GM23338 (cell line): ENCODE data around the gene PIGN. TPM values are rescaled to one million over a fixed set of nuclear protein-coding genes. Genes with fewer than 3 reads are reported as not detected.

ENCODE experiments used
- ATAC-seq: fragments of 200-7000 bp; cut with Tn5 transposase; 3 replicates; pipeline ENCODE4 v1.9.1; 2020
- DNase-seq: peaks from one replicate; pipeline ENCODE4 v3.0.0-alpha.2; 2015; ENCODE audit warnings: low spot score
- H2AFZ ChIP-seq: fragments of 200-600 bp; sonication (generic); 2 replicates; pipeline ENCODE4 v1.8.0; 2016; ENCODE audit warnings: antibody characterized with exemption, mild to moderate bottlenecking, moderate library complexity
- H3F3A ChIP-seq: fragments of 200-600 bp; sonication (generic); replicated peaks from 2 replicates; pipeline ENCODE4 v1.8.0; 2017; ENCODE audit warnings: antibody characterized with exemption, mixed run types, low read depth
- H3K27ac ChIP-seq: fragments of 200-600 bp; sonication (generic); 2 replicates; pipeline ENCODE4 v1.6.1; 2016; ENCODE audit warnings: low read depth
- H3K27me3 ChIP-seq: fragments of 200-600 bp; sonication (generic); 2 replicates; pipeline ENCODE4 v1.8.0; 2016; ENCODE audit warnings: mild to moderate bottlenecking, mixed run types, moderate library complexity; ENCODE audit not compliant: insufficient read depth
- H3K36me3 ChIP-seq: fragments of 200-600 bp; sonication (generic); 2 replicates; pipeline ENCODE4 v1.8.0; 2016; ENCODE audit warnings: mild to moderate bottlenecking; ENCODE audit not compliant: insufficient read depth
- H3K4me1 ChIP-seq: fragments of 200-600 bp; sonication (generic); 2 replicates; pipeline ENCODE4 v1.8.0; 2016; ENCODE audit warnings: mild to moderate bottlenecking, moderate library complexity; ENCODE audit not compliant: insufficient read depth
- H3K4me2 ChIP-seq: fragments of 200-600 bp; sonication (generic); 2 replicates; pipeline ENCODE4 v1.7.1; 2017; ENCODE audit warnings: mixed run types
- H3K4me3 ChIP-seq: fragments of 200-600 bp; sonication (generic); 2 replicates; pipeline ENCODE4 v1.6.1; 2016; ENCODE audit warnings: mixed run types
- H3K79me2 ChIP-seq: fragments of 200-600 bp; sonication (generic); replicated peaks from 2 replicates; pipeline ENCODE4 v1.8.0; 2017; ENCODE audit warnings: mild to moderate bottlenecking; ENCODE audit not compliant: insufficient read depth
- H3K9me2 ChIP-seq: fragments of 200-600 bp; sonication (generic); 2 replicates; pipeline ENCODE4 v1.8.0; 2017; ENCODE audit not compliant: insufficient read depth
- H4K20me1 ChIP-seq: fragments of 200-600 bp; sonication (generic); replicated peaks from 2 replicates; pipeline ENCODE4 v1.8.0; 2017; ENCODE audit warnings: mild to moderate bottlenecking; ENCODE audit not compliant: insufficient read depth
- H3K27ac Mint-ChIP-seq: 2 replicates; pipeline ENCODE4 v1.8.0; 2020; ENCODE audit warnings: inconsistent platforms, mild to moderate bottlenecking, moderate library complexity, mixed read lengths
- H3K27me3 Mint-ChIP-seq: 3 replicates; pipeline ENCODE4 v1.8.0; 2022; ENCODE audit warnings: low read depth, mild to moderate bottlenecking, moderate library complexity, mixed read lengths, inconsistent platforms; ENCODE audit not compliant: insufficient read depth, poor library complexity
- H3K36me3 Mint-ChIP-seq: 3 replicates; pipeline ENCODE4 v1.8.0; 2021; ENCODE audit warnings: low read depth, mild to moderate bottlenecking, inconsistent platforms, moderate library complexity, mixed read lengths
- H3K4me1 Mint-ChIP-seq: 3 replicates; pipeline ENCODE4 v1.8.0; 2020; ENCODE audit warnings: mild to moderate bottlenecking, inconsistent platforms, mixed read lengths
- H3K4me3 Mint-ChIP-seq: 3 replicates; pipeline ENCODE4 v1.8.0; 2021; ENCODE audit warnings: moderate library complexity, mild to moderate bottlenecking, inconsistent platforms, mixed read lengths
- H3K9me3 Mint-ChIP-seq: 3 replicates; pipeline ENCODE4 v1.8.0; 2020; ENCODE audit warnings: moderate library complexity, mild to moderate bottlenecking, inconsistent platforms, mixed read lengths
- CREB1 ChIP-seq: fragments of 250-450 bp; sonication (Bioruptor Pico); IDR thresholded peaks from 2 replicates; pipeline ENCODE4 v1.5.0; 2020; ENCODE audit warnings: low read depth, mild to moderate bottlenecking, moderate library complexity
- CTCF ChIP-seq, 2 experiments: fragments of 200-600 bp in 1 of 2; sonication (generic) in 1 of 2; conservative IDR thresholded peaks; 2 replicates each; pipeline versions ENCODE4 v1.5.1 to v1.6.1; 2016 to 2017; ENCODE audit warnings: antibody characterized with exemption in 2 of 2, low read depth in 2 of 2, mild to moderate bottlenecking in 2 of 2, moderate library complexity in 1 of 2
- EZH2 ChIP-seq: fragments of 200-600 bp; sonication (generic); IDR thresholded peaks from one replicate; pipeline ENCODE4 v1.8.0; 2017; ENCODE audit warnings: antibody characterized with exemption, mild to moderate bottlenecking, low read depth; ENCODE audit not compliant: unreplicated experiment
- EZH2phosphoT487 ChIP-seq: fragments of 200-600 bp; sonication (generic); IDR thresholded peaks from one replicate; pipeline ENCODE4 v1.8.1; 2018; ENCODE audit warnings: antibody characterized with exemption; ENCODE audit not compliant: unreplicated experiment
- NANOG ChIP-seq: IDR thresholded peaks from 2 replicates; pipeline ENCODE4 v1.6.1; 2016; ENCODE audit warnings: antibody characterized with exemption, borderline replicate concordance
- polyA plus RNA-seq: library from polyadenylated mRNA; unstranded; fragments of >200 nt; fragmentation: Nextera tagmentation; extraction: Ambion mirVana; gene quantifications from 2 replicates; pipeline ENCODE4 v1.2.1, GENCODE V29; 2016
- total RNA-seq: library from RNA; depleted of rRNA; stranded (reverse); fragments of >200 nt; shearing (Covaris generic); gene quantifications from 2 replicates; pipeline ENCODE4 v1.2.3, GENCODE V29; 2014
- TF ChIP-seq, protein P1 (sequence below): IDR thresholded peaks from 2 replicates; pipeline ENCODE4 v1.6.1; 2016; ENCODE audit warnings: antibody characterized with exemption
- TF ChIP-seq, protein P2 (sequence below): IDR thresholded peaks from one replicate; pipeline ENCODE4 v1.6.1; 2018; ENCODE audit warnings: antibody characterized with exemption; ENCODE audit not compliant: unreplicated experiment

The PIGN gene
- total and polyA plus RNA-seq, 2 experiments from 2014 or later: 9.4 to 33.0 TPM

- TF ChIP-seq, protein P1, sequence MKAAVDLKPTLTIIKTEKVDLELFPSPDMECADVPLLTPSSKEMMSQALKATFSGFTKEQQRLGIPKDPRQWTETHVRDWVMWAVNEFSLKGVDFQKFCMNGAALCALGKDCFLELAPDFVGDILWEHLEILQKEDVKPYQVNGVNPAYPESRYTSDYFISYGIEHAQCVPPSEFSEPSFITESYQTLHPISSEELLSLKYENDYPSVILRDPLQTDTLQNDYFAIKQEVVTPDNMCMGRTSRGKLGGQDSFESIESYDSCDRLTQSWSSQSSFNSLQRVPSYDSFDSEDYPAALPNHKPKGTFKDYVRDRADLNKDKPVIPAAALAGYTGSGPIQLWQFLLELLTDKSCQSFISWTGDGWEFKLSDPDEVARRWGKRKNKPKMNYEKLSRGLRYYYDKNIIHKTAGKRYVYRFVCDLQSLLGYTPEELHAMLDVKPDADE: no peak
- TF ChIP-seq, protein P2, sequence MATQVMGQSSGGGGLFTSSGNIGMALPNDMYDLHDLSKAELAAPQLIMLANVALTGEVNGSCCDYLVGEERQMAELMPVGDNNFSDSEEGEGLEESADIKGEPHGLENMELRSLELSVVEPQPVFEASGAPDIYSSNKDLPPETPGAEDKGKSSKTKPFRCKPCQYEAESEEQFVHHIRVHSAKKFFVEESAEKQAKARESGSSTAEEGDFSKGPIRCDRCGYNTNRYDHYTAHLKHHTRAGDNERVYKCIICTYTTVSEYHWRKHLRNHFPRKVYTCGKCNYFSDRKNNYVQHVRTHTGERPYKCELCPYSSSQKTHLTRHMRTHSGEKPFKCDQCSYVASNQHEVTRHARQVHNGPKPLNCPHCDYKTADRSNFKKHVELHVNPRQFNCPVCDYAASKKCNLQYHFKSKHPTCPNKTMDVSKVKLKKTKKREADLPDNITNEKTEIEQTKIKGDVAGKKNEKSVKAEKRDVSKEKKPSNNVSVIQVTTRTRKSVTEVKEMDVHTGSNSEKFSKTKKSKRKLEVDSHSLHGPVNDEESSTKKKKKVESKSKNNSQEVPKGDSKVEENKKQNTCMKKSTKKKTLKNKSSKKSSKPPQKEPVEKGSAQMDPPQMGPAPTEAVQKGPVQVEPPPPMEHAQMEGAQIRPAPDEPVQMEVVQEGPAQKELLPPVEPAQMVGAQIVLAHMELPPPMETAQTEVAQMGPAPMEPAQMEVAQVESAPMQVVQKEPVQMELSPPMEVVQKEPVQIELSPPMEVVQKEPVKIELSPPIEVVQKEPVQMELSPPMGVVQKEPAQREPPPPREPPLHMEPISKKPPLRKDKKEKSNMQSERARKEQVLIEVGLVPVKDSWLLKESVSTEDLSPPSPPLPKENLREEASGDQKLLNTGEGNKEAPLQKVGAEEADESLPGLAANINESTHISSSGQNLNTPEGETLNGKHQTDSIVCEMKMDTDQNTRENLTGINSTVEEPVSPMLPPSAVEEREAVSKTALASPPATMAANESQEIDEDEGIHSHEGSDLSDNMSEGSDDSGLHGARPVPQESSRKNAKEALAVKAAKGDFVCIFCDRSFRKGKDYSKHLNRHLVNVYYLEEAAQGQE: no peak
- TF ChIP-seq EZH2phosphoT487 (no peak), NANOG (no peak)
Measured at GRCh38 chr18:62186499-62186773, 420 bp downstream of the PIGN start (continued).

GRCh38 chr18:62183578-62184195, 3.2 kb downstream of the PIGN start:
- peaks cover 4% of the 10 kb centered on the region for H3K4me1 ChIP-seq
- peaks cover 6% of the 10 kb centered on the region; the same call in 1 of the 2 replicates for H3F3A ChIP-seq
- no peaks in the 10 kb centered on the region for H3K9me3 Mint-ChIP-seq
- H2AFZ ChIP-seq: no peak overlapping the region
- peaks cover 9% of the 10 kb centered on the region for H3K27me3 Mint-ChIP-seq
- no peaks in the 10 kb centered on the region for H3K27me3 ChIP-seq
- no peak overlapping the region for H3K27ac Mint-ChIP-seq
- no peaks in the 10 kb centered on the region for H3K9me2 ChIP-seq
- H3K4me3 ChIP-seq: no peak overlapping the region
- H3K36me3 ChIP-seq: no peaks in the 10 kb centered on the region
- H3K79me2 ChIP-seq: peaks cover 44% of the 10 kb centered on the region
- no peak overlapping the region for H3K27ac ChIP-seq
- no peak overlapping the region for H3K4me2 ChIP-seq
- H3K36me3 Mint-ChIP-seq: no peaks in the 10 kb centered on the region
- DNase-seq (peak; percentile 71), ATAC-seq (no peak)
- no peak for TF ChIP-seq EZH2
- TF ChIP-seq CREB1 (CRISPR knock-in tag): no peak
- TF ChIP-seq CTCF (conservative IDR thresholded peaks at IDR 0.05; ENCODE audit: low read depth in 2 of 2): peak; percentile 71 to 93
- peaks cover 4% of the 10 kb centered on the region; the same call in 2 of the 3 replicates for H3K4me1 Mint-ChIP-seq
- no peak overlapping the region for H3K4me3 Mint-ChIP-seq
- H4K20me1 ChIP-seq: peaks cover 12% of the 10 kb centered on the region
